NCI-H1436 treated with DMSO at 0.1 percent for 48 hours (cell line): ENCODE results near the gene ARPC4.

Experiments used
- DNase-seq: peaks from one replicate; lab custom pipeline; 2025; lab: John Stamatoyannopoulos, UW

The ARPC4 gene

DNA sequence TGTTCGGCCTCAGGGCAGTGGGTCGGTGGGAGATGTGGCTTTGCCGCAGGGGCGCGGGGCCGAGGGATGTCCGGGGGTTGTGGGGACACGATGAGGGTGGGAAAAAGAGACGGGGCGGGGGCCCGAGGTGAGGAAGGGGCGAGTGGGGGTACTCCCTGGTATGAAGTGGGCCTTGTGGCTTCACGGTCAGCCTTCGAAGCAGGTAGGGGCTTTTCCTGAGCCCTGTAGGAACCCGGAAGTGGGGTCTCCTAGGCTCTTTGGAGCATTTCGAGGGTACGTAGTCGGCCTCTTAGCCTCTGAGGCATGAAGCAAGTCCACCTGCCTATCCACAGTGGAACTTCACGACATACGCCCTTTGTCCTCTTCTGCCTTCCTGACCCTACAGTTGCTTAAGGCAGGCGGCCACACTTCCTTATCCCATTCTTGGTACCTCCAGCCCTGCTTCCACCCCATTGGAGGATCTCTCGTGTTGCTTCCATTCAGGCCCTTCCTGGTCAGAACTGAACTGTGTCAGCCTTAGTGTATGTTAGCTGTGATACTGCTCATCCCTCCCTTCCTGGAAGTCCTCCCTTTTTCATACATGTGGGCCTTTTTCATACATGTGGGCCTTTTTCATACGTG lies 389 bp downstream of the ARPC4 start:
- no peak for DNase-seq

DNA sequence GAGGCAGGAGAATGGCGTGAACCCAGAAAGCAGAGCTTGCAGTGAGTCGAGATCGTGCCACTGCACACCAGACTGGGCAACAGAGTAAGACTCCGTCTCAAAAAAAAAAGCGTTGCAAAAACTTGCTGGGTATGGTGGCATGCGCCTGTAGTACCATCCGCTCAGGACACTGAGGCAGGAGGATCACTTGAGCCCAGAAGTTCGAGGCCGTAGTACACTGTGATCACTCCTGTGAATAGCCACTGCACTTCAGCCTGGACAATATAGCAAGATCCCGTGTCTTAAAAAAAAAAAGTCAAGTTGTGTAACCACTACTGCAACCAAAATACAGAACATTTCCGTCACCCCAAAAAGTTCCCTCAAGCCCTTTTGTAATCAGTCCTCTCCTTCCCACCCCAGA lies 1.5 kb downstream of the ARPC4 start:
- DNase-seq, result no peak

DNA sequence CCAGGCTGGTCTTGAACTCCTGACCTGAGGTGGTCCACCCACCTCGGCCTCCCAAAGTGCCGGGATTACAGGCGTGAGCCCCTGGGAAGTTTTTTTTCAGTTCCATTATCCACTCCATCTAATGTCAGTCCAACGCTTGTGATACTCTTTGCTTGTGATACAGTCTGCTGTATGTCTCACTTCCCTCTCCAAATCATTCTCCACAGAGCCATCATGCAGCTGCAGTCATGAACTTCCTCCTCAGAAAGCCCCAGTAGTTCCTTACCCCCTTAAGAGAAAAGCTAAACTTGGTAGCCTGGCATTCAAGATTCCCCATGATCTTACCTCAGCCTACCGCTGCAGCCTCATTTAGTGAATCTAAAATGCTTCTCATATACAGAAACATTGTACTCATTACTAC lies 2.3 kb downstream of the ARPC4 start:
- DNase-seq, result no peak

DNA sequence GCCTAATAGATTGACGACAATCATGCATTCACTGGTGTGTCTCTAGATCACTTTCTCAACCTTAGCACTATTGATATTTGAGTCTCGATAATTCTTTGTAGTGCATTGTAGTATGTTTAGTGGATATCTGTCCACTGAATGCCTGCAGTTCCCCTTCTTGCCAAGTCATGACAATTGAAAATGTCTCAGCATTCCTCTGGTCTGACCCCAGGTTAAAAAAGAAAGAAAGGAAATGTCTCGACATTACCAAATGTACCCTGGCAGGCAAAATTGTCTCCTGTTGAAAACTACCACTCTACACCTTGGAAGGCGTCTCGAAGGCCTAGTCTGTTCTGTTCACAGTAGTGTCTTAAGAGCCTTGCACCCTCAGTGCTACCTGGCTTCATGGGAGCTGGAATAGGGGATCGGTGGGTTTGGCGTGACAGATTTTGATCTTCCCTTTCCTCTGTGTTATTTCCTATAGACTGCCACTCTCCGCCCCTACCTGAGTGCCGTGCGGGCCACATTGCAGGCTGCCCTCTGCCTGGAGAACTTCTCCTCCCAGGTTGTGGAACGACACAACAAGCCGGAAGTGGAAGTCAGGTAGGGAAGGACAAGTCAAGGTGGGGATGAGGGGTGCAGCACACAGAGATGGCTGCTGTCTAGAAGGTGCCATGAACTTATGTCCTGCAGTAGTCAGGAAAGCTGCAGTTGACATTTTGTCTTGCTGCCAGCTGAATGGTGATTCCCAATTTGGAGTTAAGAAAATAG lies 4.5 kb downstream of the ARPC4 start:
- no peak for DNase-seq

DNA sequence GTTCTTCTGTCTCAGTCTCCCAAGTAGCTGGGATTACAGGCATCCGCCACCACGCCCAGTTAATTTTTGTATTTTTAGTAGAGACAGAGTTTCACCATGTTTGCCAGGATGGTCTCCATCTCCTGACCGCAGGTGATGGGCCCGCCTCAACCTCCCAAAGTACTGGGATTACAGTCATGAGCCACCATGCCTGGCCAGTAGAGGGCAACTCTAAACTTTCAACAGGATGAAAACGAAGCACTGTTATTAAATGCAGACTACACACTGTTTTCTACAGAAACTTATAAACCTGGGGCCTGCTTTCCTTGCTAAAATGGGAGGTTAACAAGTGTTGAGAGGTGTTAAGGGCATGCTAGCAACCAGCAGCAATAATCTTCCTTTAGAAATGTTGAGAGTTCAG lies 7.6 kb downstream of the ARPC4 start:
- DNase-seq, result no peak

DNA sequence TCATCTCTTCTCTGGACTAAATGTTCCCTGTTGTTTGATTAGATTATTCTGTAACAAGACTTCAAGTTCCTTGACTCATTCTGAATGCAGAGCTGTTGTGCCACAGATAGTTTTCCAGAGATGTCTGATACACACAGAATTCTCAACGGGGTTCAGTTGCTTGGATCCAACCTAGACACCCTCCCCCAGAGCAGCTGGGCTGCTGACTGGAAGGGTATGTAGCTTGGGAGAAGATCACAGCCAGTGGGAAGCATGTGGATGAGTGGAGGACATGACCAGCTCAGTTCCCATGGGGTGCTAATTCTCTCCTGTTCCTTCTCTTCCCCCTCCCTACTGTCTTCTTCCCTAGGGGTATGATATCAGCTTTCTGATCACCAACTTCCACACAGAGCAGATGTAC lies 10.6 kb downstream of the ARPC4 start:
- no peak for DNase-seq

DNA sequence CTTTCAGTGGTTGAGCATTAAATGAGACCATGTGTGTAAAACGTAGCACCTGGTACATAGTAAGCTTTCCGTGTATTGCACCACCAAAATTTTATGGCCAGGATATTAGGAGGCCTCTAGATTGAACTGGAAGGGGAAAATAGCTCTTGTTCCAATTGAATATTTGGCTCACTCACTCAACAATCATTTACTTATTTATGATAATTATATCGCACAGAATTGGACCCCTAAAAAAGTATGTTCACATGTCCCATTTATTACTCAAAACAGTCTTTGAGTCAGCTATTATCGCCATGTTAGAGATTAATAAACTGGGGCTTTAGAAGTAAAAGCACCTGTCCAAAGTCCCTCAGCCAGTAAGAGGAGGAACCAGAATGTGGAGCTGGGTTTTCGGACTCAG lies 12.1 kb downstream of the ARPC4 start:
- no peak for DNase-seq

DNA sequence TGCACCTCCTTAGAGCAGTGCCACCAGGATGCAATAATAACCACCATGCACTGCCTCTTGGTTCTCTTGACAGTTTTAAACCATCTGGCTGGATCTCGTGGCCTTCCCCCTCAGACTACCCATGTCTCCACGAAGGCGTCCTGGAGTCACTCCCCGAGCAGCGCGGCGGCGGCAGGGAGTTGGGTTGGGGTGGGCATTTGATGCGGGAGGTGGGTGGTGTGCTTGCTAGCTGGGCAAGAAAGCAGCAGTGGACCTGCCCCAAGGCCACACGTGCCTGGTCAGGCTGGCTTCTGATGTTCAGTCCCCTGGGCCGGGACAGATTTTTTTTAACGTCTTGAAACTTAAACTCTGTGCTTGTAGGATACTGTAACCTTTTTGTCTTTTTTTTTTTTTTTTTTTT lies 13.3 kb downstream of the ARPC4 start:
- DNase-seq, result no peak

DNA sequence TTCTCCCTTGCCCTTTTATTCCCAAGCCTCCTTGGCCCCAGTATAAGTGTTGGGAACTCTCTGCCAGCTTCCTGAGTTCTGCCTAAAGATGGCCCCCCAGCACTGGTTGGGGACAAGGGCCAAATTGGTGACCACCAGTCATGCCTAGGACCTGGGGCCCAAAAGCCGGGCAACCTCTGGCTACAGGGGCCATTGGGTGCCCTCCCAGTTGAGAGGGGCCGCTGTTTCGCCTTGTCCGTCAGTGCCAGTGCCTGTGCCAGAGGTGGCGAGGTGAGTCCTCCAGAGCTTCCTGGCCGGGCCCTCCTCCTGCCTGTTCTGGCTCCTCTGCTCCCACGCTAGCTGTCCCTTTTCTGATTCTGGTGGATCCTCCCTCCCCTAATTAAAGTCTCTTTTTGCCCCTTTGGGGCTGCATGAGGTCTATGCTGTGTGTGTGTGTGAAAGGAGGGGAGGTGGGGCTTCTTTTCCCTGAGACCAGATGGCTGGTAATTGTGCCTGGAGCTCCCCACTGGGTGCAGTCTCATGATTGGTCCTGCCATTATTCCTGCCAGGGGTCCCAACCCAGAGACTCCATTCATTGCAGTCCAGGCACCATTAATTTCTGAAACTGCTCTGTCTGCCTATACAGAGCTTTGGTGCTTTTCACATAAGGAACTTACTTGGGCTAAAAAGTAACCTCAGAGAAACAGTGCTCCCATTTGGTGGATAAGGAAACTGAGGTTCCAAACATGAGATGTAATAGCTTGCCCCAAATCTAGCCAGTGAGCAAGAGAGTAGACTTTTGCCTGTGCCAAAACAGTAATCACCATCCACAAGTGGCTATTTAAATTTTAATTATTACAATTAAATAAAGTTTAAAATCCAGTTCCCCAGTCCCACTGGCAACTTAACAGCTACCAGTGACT lies 14.1 kb downstream of the ARPC4 start:
- DNase-seq, result no peak

DNA sequence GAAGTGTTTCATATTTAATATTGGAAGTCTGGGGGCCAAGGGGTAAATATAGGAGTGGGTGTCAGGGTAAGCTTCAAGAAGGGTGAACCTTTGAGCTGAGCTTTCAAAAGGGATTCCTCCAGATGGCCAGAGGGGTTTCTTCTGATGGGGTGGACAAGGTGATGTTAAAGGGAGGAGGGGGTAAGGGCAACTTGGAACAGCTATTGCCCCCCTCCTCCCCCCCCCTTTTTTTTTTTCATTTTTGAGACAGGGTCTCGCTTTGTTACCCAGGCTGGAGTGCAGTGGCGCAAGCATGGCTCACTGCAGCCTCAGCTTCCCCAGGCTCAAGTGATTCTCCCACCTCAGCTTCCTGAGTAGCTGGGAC lies 15.1 kb downstream of the ARPC4 start:
- no peak for DNase-seq

DNA sequence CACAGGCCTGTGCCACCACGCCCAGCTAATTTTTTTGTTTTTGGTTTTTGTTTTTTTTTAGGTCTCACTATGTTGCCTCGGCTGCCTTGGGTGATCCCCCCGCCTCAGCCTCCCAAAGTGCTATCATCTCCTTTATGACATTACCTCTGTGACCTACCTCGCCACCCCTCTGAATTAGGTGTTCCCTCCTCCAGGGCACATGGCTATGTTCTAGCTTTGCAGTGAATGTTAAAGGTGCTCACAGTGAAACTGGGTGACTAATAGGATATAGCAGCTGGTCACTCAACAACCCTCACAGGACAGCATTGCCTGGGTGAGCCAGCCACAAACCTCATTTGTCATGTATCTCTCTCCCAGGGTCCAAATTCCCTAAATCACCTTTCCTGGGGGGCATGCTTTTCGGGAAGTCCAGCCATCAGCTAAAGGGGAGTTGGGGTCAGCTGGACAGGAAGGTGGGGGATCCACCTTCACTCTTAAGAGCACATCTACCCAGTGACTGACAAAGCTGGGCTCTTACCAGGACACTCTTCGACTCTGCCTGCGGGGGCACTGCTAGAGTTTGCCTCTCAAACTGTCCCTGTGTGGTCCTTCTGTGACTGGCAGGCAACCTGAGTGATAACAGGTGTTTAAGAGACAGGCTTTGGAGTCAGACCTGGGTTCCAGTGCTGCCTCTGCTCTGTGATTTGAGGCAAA lies 15.6 kb downstream of the ARPC4 start:
- DNase-seq, result no peak

DNA sequence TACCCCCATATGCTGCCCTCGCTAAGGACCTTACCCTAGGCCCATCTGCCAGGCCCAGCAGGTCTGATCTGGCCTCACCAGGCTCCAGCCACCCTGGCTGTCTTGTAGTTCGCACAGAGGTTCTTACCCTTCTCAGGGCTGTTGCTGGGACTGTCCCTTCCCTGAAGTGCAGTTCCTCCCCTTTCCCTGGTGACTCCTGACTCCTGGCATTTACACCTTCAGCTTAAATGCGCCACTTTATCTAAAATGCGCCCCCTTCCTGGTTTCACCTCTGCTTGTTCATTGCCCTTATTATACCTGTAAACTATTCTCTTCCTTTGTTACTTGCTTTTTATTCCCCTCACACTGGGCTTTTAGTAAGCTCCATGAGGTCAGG lies 16.3 kb downstream of the ARPC4 start:
- DNase-seq, result no peak

DNA sequence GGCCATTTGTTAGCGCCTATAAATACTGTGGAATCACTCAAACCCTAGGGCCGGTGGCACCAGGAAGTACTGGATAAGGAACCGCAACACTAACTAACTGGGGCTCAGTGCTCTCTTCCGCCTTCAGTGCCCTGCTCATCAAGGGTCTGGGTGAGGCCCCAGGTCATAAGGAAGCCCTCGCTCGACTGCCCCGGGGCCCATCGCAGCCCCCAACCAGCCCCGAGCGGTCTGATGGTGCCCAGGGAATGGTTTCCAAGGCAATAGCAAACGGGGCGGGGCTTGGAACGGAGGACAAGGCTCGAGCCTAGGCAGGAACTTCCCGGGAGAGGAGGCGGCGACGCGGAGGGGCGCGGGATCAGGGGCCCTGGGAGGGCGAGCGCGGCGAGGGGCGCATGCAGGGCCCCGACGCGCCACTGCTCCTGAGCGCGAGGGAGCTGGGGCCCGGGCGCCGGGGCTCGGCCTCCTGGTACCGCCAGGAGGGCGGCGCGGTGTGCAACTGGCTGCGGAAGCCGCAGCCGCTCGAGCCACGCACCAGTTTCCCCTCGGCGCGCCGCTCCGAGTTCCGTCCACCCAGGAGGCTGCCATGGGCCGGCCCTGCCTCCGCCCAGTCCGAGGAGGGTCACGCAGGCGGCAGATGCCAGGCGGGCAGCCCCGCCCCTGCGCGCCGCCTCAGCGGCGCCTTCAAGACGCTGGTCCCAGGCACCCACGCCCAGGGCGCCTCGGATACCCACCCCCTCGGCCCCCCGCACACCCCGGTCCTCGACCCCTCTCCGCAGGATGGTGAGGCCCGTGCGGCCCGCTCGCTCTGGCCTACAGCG lies 16.9 kb downstream of the ARPC4 start, which contains the start of gene TTLL3:
TSS of gene TTLL3 (plus strand) at position 648 of the 818 bp plus-strand sequence. CDS start 400 bp downstream, outside the sequence.
- no peak for DNase-seq

DNA sequence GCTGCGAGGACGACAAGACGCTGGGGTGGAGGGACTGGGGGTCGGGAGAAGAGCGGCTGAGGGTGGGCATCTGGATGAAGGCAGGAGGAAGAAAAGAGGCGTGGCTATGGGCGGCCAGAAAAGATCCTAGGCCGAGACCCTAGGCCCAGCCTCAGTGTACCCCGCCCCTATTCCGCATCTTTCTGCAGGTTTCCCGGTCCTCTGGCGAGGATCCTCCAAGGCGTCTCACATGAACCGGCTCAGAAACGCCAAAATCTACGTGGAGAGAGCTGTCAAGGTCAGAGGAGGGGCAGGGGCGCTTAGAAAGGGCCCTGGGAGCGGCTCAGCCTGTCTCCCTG lies 17.5 kb downstream of the ARPC4 start:
- no peak for DNase-seq

DNA sequence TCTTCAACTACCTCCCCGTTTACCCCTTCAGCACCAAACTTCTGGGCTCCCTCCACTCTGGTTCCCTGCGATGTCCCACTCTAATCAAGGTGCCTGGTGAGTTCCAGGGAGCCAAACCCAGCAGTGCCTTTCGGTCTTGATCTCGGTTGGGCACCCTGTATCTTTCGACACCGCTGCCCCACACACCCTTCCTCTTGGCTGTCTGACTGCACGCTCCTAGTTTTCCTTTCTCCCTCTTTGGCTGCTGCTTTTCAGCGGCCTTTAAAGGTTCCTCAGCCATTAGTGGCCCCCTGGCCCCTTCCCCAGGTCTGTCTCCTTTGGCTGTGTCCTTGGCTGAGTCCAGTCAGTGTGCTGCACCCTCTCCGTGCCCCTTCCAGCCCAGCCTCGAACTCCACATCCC lies 18.0 kb downstream of the ARPC4 start:
- no peak for DNase-seq

DNA sequence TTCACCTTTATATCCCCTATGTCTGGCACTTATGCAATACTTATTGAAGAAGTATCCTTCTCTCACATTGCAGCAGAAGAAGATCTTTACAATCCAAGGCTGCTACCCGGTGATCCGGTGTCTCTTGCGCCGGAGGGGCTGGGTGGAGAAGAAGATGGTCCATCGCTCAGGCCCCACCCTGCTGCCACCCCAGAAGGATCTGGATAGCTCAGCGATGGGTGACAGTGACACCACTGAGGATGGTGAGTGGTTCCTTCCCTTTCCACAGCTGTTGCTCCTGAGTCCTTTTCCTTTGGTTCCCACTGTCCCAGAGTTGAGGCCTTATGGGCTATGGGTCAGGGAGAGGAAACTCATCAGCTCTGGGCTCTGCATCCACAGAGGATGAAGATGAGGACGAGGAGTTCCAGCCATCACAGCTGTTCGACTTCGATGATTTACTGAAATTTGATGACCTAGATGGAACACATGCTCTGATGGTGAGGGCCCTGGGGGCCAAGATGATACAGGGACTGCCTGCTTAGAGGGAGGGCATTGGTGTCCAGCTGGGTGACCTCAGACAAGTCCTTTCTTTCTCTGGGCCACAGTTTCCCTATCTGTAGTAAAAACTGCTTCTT lies 20.1 kb downstream of the ARPC4 start:
- DNase-seq, result no peak

DNA sequence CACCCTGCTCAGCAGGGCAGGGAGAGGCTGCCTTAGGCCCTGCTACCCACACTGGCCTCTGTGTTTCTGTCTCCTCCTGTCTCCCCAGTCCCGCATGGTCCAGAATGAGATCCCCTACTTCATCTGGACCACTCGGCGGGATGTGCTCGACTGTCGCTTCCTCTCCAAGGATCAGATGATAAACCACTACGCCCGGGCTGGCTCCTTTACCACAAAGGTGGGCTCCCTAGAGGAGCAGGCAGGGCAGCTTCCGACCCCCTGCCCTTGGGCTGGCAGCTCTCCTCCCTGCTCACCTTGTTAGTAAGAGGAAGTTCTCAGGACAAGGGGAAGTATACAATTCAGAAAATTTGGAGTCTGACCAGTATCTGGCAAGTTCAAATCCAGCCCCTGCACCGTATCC lies 23.1 kb downstream of the ARPC4 start:
- DNase-seq, result no peak

DNA sequence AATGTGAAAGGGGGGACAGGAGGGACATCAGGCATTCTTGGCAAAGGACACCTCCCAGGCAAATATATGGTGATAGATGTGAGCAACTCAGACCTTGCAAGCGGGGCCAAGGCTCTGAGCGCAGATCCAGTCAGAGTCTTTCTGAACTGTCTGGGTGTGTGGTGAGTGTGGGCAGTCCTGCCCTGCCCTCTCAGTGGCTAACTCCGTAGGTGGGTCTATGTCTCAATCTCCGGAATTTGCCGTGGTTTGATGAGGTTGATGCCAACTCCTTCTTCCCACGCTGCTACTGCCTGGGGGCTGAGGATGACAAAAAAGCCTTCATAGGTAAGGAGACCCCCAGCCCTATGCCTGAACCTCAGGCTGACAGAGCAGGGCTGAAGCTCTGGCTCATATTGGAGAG lies 24.6 kb downstream of the ARPC4 start:
- no peak for DNase-seq

DNA sequence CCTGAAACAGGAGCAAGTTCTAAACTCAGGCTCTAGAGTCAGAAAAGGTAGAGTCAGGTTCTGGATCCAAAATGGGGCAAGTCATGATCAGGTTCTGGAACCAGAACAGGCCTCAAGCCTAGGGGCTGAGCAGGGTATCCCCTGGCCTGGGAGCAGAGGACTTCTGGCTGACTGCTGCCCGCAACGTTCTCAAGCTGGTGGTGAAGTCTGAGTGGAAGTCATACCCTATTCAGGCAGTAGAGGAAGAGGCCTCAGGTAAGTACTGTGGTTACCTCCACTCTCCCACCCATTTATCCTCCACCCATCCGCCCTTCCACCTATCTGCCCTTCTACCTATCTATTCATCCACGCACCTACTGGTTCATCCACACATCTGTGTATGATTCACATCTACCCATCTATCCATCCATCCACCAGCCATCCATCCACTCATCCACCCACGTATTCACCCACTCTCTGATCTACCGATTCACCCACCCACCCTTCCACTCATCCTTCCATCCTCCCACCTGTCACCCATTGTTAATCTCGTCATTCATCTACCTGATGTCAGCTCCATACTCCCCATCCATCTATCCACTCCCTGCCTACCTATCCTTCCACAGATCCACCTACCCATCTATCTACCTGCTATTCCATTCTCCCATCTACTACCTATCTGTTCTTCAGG lies 25.9 kb downstream of the ARPC4 start:
- DNase-seq, result no peak

DNA sequence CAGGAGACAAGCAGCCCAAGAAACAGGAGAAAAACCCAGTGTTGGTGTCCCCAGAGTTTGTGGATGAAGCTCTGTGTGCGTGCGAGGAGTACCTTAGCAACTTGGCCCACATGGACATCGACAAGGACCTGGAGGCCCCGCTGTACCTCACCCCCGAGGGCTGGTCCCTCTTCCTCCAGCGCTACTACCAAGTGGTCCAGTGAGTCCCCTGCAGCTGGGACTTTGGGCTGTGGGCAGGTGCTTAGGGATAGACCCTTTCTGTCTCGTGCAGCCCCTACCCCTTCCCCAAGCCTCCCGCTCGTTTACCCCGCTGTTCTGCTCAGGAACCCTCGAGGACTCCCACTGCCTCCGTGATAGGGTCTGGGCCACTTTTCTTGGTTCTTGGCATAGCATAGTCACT lies 27.7 kb downstream of the ARPC4 start:
- no peak for DNase-seq

DNA sequence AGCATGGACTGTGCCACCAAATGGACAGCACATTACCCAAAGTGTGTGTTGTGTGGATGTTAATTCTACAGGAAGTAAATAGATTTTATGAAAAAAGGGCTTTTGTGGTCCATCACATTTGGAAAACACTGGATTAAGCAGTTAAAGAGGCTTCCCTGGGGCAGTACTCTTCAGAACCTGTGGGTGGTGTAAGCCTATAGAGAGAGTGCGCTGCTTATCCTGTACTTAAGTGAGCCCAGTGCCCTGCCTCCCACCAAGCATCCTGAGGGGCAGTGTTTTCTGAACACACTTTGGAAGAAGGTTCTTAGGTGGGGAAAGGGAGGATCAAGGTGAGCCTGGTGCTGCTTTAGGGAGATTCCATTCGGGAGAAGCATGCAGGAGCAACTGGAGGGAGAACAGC lies 28.1 kb downstream of the ARPC4 start:
- DNase-seq, result no peak
